Naive thymus-derived CD4-positive, alpha-beta T cell (primary cell): Measurements from ENCODE around the gene SLC25A15. TPM values are rescaled to one million over a fixed set of nuclear protein-coding genes. Genes with fewer than 3 reads are reported as not detected.
A peak's percentile ranks its signal among the peaks of the same experiment; 100 is the strongest.
"Not testable (repeated sequence)": the region's sequence is repeated elsewhere in the genome, so short reads cannot be mapped to it uniquely, and the experiment has no call there.

Experiments
- ATAC-seq: fragments of 150-1000 bp; cut with Tn5 transposase; 2 replicates; pipeline ENCODE4 v1.10.0; 2021; ENCODE audit warnings: mild to moderate bottlenecking, moderate library complexity
- CTCF ChIA-PET: fragments of 350-600 bp; sonication (Branson Sonifier 250); formaldehyde crosslinking; loops from one replicate; lab custom pipeline; 2021; ENCODE audit warnings: antibody characterized with exemption; lab: Charles Lee
- POLR2A ChIA-PET: fragments of 350-600 bp; sonication (Branson Sonifier 250); formaldehyde crosslinking; loops from one replicate; lab custom pipeline; 2021; ENCODE audit warnings: antibody characterized with exemption, inconsistent platforms; lab: Charles Lee
- DNase-seq, 9 donors: peaks; one replicate each; pipeline versions ENCODE4 v3.0.0 to v3.0.0-alpha.2; 2020 to 2022; ENCODE audit warnings: mixed read lengths in 1 of 9
- H3K27ac ChIP-seq: one replicate; pipeline ENCODE4 v1.7.0; 2013; ENCODE audit warnings: mild to moderate bottlenecking, low read depth, low read length, moderate library complexity
- H3K27me3 ChIP-seq, 2 donors: one replicate each; pipeline ENCODE4 v1.7.0; 2013; ENCODE audit warnings: low read length in 2 of 2, mild to moderate bottlenecking in 2 of 2, moderate library complexity in 2 of 2; ENCODE audit not compliant: control insufficient read depth in 2 of 2, insufficient read depth in 2 of 2
- H3K36me3 ChIP-seq, 3 experiments: 1 replicate in 2 of 3; 2 replicates in 1 of 3; pipeline ENCODE4 v1.7.0; 2013; ENCODE audit warnings: low read length in 3 of 3, mild to moderate bottlenecking in 3 of 3, moderate library complexity in 1 of 3; ENCODE audit not compliant: insufficient read depth in 3 of 3, control insufficient read depth in 2 of 3
- H3K4me1 ChIP-seq, 2 donors: one replicate each; pipeline ENCODE4 v1.7.0; 2013; ENCODE audit warnings: low read length in 2 of 2, mild to moderate bottlenecking in 2 of 2, moderate library complexity in 1 of 2; ENCODE audit not compliant: control insufficient read depth in 2 of 2, insufficient read depth in 2 of 2
- H3K4me3 ChIP-seq: 2 replicates; pipeline ENCODE4 v1.7.0; 2013; ENCODE audit warnings: mild to moderate bottlenecking, low read length
- H3K9me3 ChIP-seq, 3 experiments: 1 replicate in 2 of 3; 2 replicates in 1 of 3; pipeline ENCODE4 v1.7.0; 2013; ENCODE audit warnings: low read length in 3 of 3; ENCODE audit not compliant: control insufficient read depth in 2 of 3
- H3K27ac Mint-ChIP-seq, 9 donors: one replicate each; pipeline ENCODE4 v1.8.0; 2020 to 2022; ENCODE audit warnings: mixed read lengths in 9 of 9, mild to moderate bottlenecking in 8 of 9, moderate library complexity in 5 of 9, inconsistent platforms in 2 of 9
- H3K27me3 Mint-ChIP-seq, 5 donors: one replicate each; pipeline ENCODE4 v1.8.0; 2021 to 2022; ENCODE audit warnings: mixed read lengths in 5 of 5, mild to moderate bottlenecking in 1 of 5
- H3K36me3 Mint-ChIP-seq, 5 donors: one replicate each; pipeline ENCODE4 v1.8.0; 2020 to 2022; ENCODE audit warnings: mixed read lengths in 5 of 5, mild to moderate bottlenecking in 3 of 5, inconsistent platforms in 1 of 5
- H3K4me1 Mint-ChIP-seq, 7 donors: one replicate each; pipeline ENCODE4 v1.8.0; 2020 to 2022; ENCODE audit warnings: mixed read lengths in 7 of 7, mild to moderate bottlenecking in 3 of 7, inconsistent platforms in 1 of 7
- H3K4me3 Mint-ChIP-seq, 10 donors: one replicate each; pipeline ENCODE4 v1.8.0; 2020 to 2022; ENCODE audit warnings: mild to moderate bottlenecking in 10 of 10, mixed read lengths in 10 of 10, moderate library complexity in 6 of 10, inconsistent platforms in 2 of 10
- H3K9me3 Mint-ChIP-seq, 11 donors: one replicate each; pipeline ENCODE4 v1.8.0; 2020 to 2022; ENCODE audit warnings: mixed read lengths in 11 of 11, mild to moderate bottlenecking in 4 of 11, inconsistent platforms in 1 of 11, moderate library complexity in 1 of 11
- intact Hi-C, 2 donors: fragments of 100-400 bp; cut with micrococcal nuclease; formaldehyde crosslinking; loops; one replicate each; pipeline ENCODE4 v1.15.1; 2023
- polyA plus RNA-seq, 2 donors: library from polyadenylated mRNA; unstranded; fragments of 300-500 nt; fragmentation: Illumina TruSeq; gene quantifications; one replicate each; pipeline ENCODE4 v1.2.3, GENCODE V29; 2021
- total RNA-seq, 6 experiments: library from RNA in 5 of 6; stranded (reverse) in 5 of 6; gene quantifications; 1 replicate in 5 of 6; 2 replicates in 1 of 6; pipeline ENCODE4 v1.2.3 and lab custom pipeline; 2021 to 2026

SLC25A15 gene
- total and polyA plus RNA-seq, 7 experiments from 2014 or later = 4.3 to 11.8 (median 9.4) TPM

GRCh38 chr13:40784540-40784939 lies 4.9 kb upstream of the SLC25A15 start:
- H3K4me1 Mint-ChIP-seq = peaks cover 4 to 25% (median 10%) of the 10 kb centered on the region in 7 donors
- no peak for DNase-seq
- no peaks in the 10 kb centered on the region for H3K36me3 Mint-ChIP-seq
- Histone ChIP-seq H3K27me3 (no peaks in the 10 kb centered on the region), H3K36me3 (no peaks in the 10 kb centered on the region), H3K4me1 (peaks cover 3 to 4% of the 10 kb centered on the region in 2 donors), H3K4me3 (no peak overlapping the region), H3K9me3 (no peaks in the 10 kb centered on the region), H3K27ac (no peak overlapping the region)
- H3K27ac Mint-ChIP-seq = no peak overlapping the region
- intact Hi-C loops = no loop called here
- no peak overlapping the region for H3K4me3 Mint-ChIP-seq
- ChIA-PET POLR2A (interaction anchor here (0.7 kb wide), 1 partner anchor 9 kb away, joined by 3 read pairs; no protein-coding TSS in a partner anchor), CTCF (no interaction called here)
- H3K9me3 Mint-ChIP-seq = no peaks in the 10 kb centered on the region
- H3K27me3 Mint-ChIP-seq = no peaks in the 10 kb centered on the region
- ATAC-seq = no peak

DNA sequence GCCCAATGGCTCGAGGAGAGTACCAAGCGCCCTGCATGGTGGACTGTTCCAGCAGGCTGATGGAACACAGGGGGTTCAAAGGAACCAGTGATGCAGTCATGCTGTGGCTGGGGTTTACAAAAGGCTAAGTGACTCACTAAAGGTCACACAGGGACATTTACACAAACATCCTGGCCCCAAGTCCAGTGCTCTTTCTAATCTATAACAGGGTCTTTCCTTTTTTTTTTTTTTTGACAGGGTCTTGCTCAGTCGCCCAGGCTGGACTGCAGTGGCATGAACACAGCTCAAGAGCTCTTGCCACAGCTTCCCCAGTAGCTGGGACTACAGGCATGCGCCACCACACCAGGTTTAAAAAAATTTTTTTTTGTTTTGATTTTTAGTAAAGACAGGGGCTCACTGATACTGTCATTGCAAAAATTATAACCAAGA lies 2.8 kb upstream of the SLC25A15 start:
- Mint-ChIP-seq H3K9me3 (no peaks in the 10 kb centered on the region), H3K36me3 (no peaks in the 10 kb centered on the region), H3K27ac (peak overlapping the region in 1 of 9 donors; percentile 77), H3K27me3 (no peaks in the 10 kb centered on the region), H3K4me3 (no peak overlapping the region), H3K4me1 (peaks cover 6 to 34% (median 22%) of the 10 kb centered on the region in 7 donors)
- intact Hi-C loops = no loop called here
- Histone ChIP-seq H3K4me3 (no peak overlapping the region), H3K4me1 (peaks cover 3 to 4% of the 10 kb centered on the region in 2 donors), H3K27me3 (no peaks in the 10 kb centered on the region), H3K36me3 (no peaks in the 10 kb centered on the region), H3K9me3 (no peaks in the 10 kb centered on the region), H3K27ac (no peak overlapping the region)
- ChIA-PET POLR2A (interaction anchor here (0.7 kb wide), 1 partner anchor 10 kb away, joined by 3 read pairs; no protein-coding TSS in a partner anchor), CTCF (interaction anchor here (0.6 to 1.1 kb wide), 2 partner anchors 16 to 146 kb away, joined by 3 read pairs; partner anchors contain the start of gene MRPS31)
- no peak for DNase-seq
- no peak for ATAC-seq

DNA sequence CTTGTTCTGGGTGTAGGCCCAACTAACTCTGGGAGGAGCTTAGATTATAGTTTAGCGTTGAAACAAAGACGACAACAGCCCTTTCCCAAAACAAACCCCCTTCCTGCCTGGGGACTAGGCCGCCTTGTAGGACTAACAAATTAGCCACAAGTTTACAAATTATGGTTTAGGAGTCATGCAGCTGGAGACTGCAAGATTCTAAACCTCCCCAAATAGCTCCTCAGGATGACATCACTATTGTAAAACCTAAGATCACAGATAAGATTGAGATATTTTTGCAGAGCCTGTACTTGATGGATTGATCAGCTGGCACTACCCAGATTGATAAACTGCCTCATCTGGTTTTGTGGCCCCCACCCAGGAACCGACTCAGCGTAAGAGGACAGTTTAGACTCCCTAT lies 2.3 kb upstream of the SLC25A15 start:
- ChIA-PET CTCF (interaction anchor here (0.5 to 2.0 kb wide), 4 partner anchors 10 to 1073 kb away, joined by 3 to 7 read pairs (median 4); partner anchors contain the start of gene MRPS31), POLR2A (interaction anchor here (0.7 to 0.9 kb wide), 2 partner anchors 11 to 150 kb away, joined by 3 read pairs; no protein-coding TSS in a partner anchor)
- no peak for ATAC-seq
- H3K4me3 ChIP-seq = no peak overlapping the region
- Mint-ChIP-seq H3K27me3 (no peaks in the 10 kb centered on the region), H3K27ac (peak overlapping the region in 5 of 9 donors; percentile 9 to 78 (median 77)), H3K4me3 (peak overlapping the region in 8 of 10 donors; percentile 0 to 68 (median 42)), H3K9me3 (no peaks in the 10 kb centered on the region), H3K36me3 (no peaks in the 10 kb centered on the region), H3K4me1 (peaks cover 7 to 39% (median 26%) of the 10 kb centered on the region in 7 donors)
- intact Hi-C loops = no loop called here
- no peaks in the 10 kb centered on the region for H3K27me3 ChIP-seq
- no peaks in the 10 kb centered on the region for H3K9me3 ChIP-seq
- H3K27ac ChIP-seq = no peak overlapping the region
- H3K4me1 ChIP-seq = peaks cover 3 to 4% of the 10 kb centered on the region in 2 donors
- no peak for DNase-seq
- H3K36me3 ChIP-seq = no peaks in the 10 kb centered on the region

DNA sequence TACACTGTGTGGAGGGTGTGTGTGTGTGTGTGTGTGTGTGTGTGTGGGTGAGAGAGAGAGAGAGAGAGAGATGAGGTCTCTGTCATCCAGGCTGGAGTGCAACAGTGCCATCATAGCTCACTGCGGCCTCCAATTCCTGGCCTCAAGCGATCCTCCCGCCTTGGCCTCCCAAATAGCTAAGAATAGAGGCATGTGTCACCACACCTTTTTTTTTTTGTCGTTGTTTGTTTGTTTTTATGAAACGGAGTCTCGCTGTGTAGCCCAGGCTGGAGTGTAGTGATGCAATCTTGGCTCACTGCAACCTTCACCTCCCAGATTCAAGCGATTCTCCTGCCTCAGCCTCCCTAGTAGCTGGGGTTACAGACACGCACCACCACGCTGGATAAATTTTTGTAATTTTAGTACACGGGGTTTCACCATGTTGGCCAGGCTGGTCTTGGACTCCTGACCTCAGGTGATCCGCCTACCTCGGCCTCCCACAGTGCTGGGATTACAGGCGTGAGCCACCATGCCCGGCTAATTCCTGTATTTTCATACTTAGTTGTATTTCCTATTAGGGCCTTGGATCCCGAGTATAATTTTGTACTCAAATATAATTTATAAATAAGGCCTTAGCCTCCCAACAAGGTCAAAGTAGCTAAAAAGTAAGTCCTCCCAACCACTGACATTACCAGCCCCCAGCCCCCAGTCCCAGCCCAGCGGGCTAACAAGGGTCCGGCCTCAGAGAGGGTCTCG lies 704 bp upstream of the SLC25A15 start:
- H3K36me3 ChIP-seq, H3K27me3 ChIP-seq, DNase-seq, H3K27me3 Mint-ChIP-seq, H3K4me1 ChIP-seq, H3K36me3 Mint-ChIP-seq, ATAC-seq, H3K9me3 ChIP-seq, H3K9me3 Mint-ChIP-seq: not testable (repeated sequence)
- ChIA-PET CTCF (interaction anchor here (1.3 to 2.0 kb wide), 2 partner anchors 11 to 133 kb away, joined by 4 to 7 read pairs; no protein-coding TSS in a partner anchor), POLR2A (interaction anchor here (1.5 to 2.1 kb wide), 5 partner anchors 10 to 272 kb away, joined by 4 to 8 read pairs (median 6); no protein-coding TSS in a partner anchor)
- Mint-ChIP-seq H3K4me3 (peak overlapping the region; percentile 63 to 88 (median 76)), H3K27ac (peak overlapping the region; percentile 48 to 95 (median 78)), H3K4me1 (peaks cover 9 to 41% (median 34%) of the 10 kb centered on the region in 7 donors)
- peak overlapping the region; percentile 75 for H3K27ac ChIP-seq
- peak overlapping the region; percentile 62 for H3K4me3 ChIP-seq
- intact Hi-C loops = loop anchor here (1.0 to 2.0 kb wide), 4 partner anchors 11 to 18 kb away; partner anchors contain the start of gene MRPS31 (in 2 of the 2)

GRCh38 chr13:40790154-40790616 lies 774 bp downstream of the SLC25A15 start:
- peak overlapping the region; percentile 52 to 95 (median 81) for H3K27ac Mint-ChIP-seq
- ATAC-seq = no peak
- no peaks in the 10 kb centered on the region for H3K9me3 Mint-ChIP-seq
- CTCF ChIA-PET = interaction anchor here (0.9 to 1.2 kb wide), 2 partner anchors 13 to 721 kb away, joined by 3 read pairs; no protein-coding TSS in a partner anchor
- Histone ChIP-seq H3K36me3 (peaks cover 0 to 8% (median 0%) of the 10 kb centered on the region in 3 experiments), H3K4me1 (peaks cover 3 to 4% of the 10 kb centered on the region in 2 donors), H3K4me3 (peak overlapping the region; percentile 62), H3K27me3 (no peaks in the 10 kb centered on the region), H3K27ac (peak overlapping the region; percentile 75), H3K9me3 (no peaks in the 10 kb centered on the region)
- peaks cover 0 to 19% (median 0%) of the 10 kb centered on the region in 5 donors for H3K36me3 Mint-ChIP-seq
- POLR2A ChIA-PET = interaction anchor here (1.0 to 2.1 kb wide), 5 partner anchors 12 to 270 kb away, joined by 3 to 8 read pairs (median 4); no protein-coding TSS in a partner anchor
- intact Hi-C loops = no loop called here
- H3K4me1 Mint-ChIP-seq = peaks cover 11 to 45% (median 34%) of the 10 kb centered on the region in 7 donors
- peak in 1 of 9 donors; percentile 13 for DNase-seq
- no peaks in the 10 kb centered on the region for H3K27me3 Mint-ChIP-seq
- peak overlapping the region; percentile 73 to 91 (median 82) for H3K4me3 Mint-ChIP-seq

- CTCF ChIA-PET = no interaction called here
- H3K27ac ChIP-seq = peak overlapping the region; percentile 2
- H3K36me3 ChIP-seq = peaks cover 0 to 16% (median 0%) of the 10 kb centered on the region in 3 experiments
- Mint-ChIP-seq H3K4me3 (no peak overlapping the region), H3K27me3 (no peaks in the 10 kb centered on the region), H3K27ac (peak overlapping the region in 6 of 9 donors; percentile 42 to 81 (median 70)), H3K9me3 (no peaks in the 10 kb centered on the region), H3K36me3 (peaks cover 0 to 30% (median 0%) of the 10 kb centered on the region in 5 donors), H3K4me1 (peaks cover 11 to 45% (median 24%) of the 10 kb centered on the region in 7 donors)
- H3K9me3 ChIP-seq = no peaks in the 10 kb centered on the region
- POLR2A ChIA-PET = no interaction called here
- H3K27me3 ChIP-seq = no peaks in the 10 kb centered on the region
- peaks cover 3 to 4% of the 10 kb centered on the region in 2 donors for H3K4me1 ChIP-seq
- DNase-seq (no peak), ATAC-seq (no peak)
- no peak overlapping the region for H3K4me3 ChIP-seq
- intact Hi-C loops = no loop called here
These were observed 3.1 kb downstream of the SLC25A15 start for GRCh38 chr13:40792284-40793051.
